CD14-positive monocyte (primary cell): ENCODE measurements around the gene B3GNT8. TPM values are rescaled to one million over a fixed set of nuclear protein-coding genes. Genes with fewer than 3 reads are reported as not detected.
"Not testable (repeated sequence)": the region's sequence is repeated elsewhere in the genome, so short reads cannot be mapped to it uniquely, and the experiment has no call there.

ENCODE experiments used
- DNase-seq, 3 donors: peaks; one replicate each; pipeline ENCODE4 v3.0.0-alpha.2; 2011 to 2022
- H2AFZ ChIP-seq: 2 replicates; pipeline ENCODE4 v1.6.0; 2012; ENCODE audit warnings: mild to moderate bottlenecking, low read depth, low read length, inconsistent platforms; ENCODE audit not compliant: insufficient read depth, poor library complexity, severe bottlenecking
- H3K27ac ChIP-seq, 2 donors: 1 replicate in 1 of 2; 2 replicates in 1 of 2; pipeline ENCODE4 v1.5.1; 2012 to 2013; ENCODE audit warnings: low read length in 2 of 2, control low read depth in 1 of 2, inconsistent platforms in 1 of 2, low read depth in 1 of 2, mild to moderate bottlenecking in 1 of 2
- H3K27me3 ChIP-seq, 2 donors: one replicate each; pipeline versions ENCODE4 v1.6.0 to v1.6.1; 2011 to 2013; ENCODE audit warnings: low read length in 2 of 2; ENCODE audit not compliant: control insufficient read depth in 2 of 2, insufficient read depth in 2 of 2
- H3K36me3 ChIP-seq, 2 donors: replicated peaks in 1 of 2; 1 replicate in 1 of 2; 2 replicates in 1 of 2; pipeline versions ENCODE4 v1.5.1 to v1.6.1; 2012 to 2013; ENCODE audit warnings: low read length in 2 of 2, control low read depth in 1 of 2, inconsistent platforms in 1 of 2, mild to moderate bottlenecking in 1 of 2; ENCODE audit not compliant: insufficient read depth in 2 of 2, control insufficient read depth in 1 of 2
- H3K4me1 ChIP-seq, 2 donors: 1 replicate in 1 of 2; 2 replicates in 1 of 2; pipeline versions ENCODE4 v1.5.1 to v1.6.1; 2012 to 2013; ENCODE audit warnings: low read length in 2 of 2, control low read depth in 1 of 2, inconsistent platforms in 1 of 2, mild to moderate bottlenecking in 1 of 2, moderate library complexity in 1 of 2; ENCODE audit not compliant: insufficient read depth in 2 of 2, control insufficient read depth in 1 of 2
- H3K4me2 ChIP-seq: replicated peaks from 2 replicates; pipeline ENCODE3; 2012; ENCODE audit warnings: low read length, moderate library complexity, mild to moderate bottlenecking; ENCODE audit not compliant: poor library complexity, severe bottlenecking; ENCODE audit errors: extremely low read depth
- H3K4me3 ChIP-seq, 3 experiments: fragments of 200-600 bp in 1 of 3; sonication (generic) in 1 of 3; replicated peaks in 1 of 3; 1 replicate in 2 of 3; 2 replicates in 1 of 3; pipeline ENCODE4 v1.5.1; 2011 to 2013; ENCODE audit warnings: low read length in 3 of 3, mild to moderate bottlenecking in 3 of 3, control low read depth in 2 of 3, low read depth in 2 of 3, inconsistent platforms in 1 of 3, moderate library complexity in 1 of 3
- H3K79me2 ChIP-seq: 2 replicates; pipeline ENCODE4 v1.6.0; 2012; ENCODE audit warnings: mild to moderate bottlenecking, control low read depth, inconsistent platforms, low read length, moderate library complexity; ENCODE audit not compliant: insufficient read depth
- H3K9ac ChIP-seq: 2 replicates; pipeline ENCODE4 v1.6.0; 2017; ENCODE audit warnings: low read length, mild to moderate bottlenecking; ENCODE audit not compliant: insufficient read depth, poor library complexity, severe bottlenecking
- H3K9me3 ChIP-seq, 2 donors: replicated peaks in 1 of 2; 1 replicate in 1 of 2; 2 replicates in 1 of 2; pipeline versions ENCODE4 v1.5.1 to v1.6.1; 2012 to 2013; ENCODE audit warnings: low read length in 2 of 2, control low read depth in 1 of 2; ENCODE audit not compliant: control insufficient read depth in 1 of 2, insufficient read depth in 1 of 2
- H4K20me1 ChIP-seq: 2 replicates; pipeline ENCODE4 v1.6.0; 2012; ENCODE audit warnings: mild to moderate bottlenecking, low read length, control low read depth, moderate library complexity; ENCODE audit not compliant: insufficient read depth
- H3K27ac Mint-ChIP-seq, 7 donors: one replicate each; pipeline ENCODE4 v1.8.0; 2020; ENCODE audit warnings: mild to moderate bottlenecking in 7 of 7, mixed read lengths in 7 of 7, moderate library complexity in 6 of 7, inconsistent platforms in 2 of 7
- H3K27me3 Mint-ChIP-seq, 3 donors: one replicate each; pipeline ENCODE4 v1.8.0; 2021 to 2022; ENCODE audit warnings: low read depth in 3 of 3, mild to moderate bottlenecking in 3 of 3, mixed read lengths in 3 of 3, moderate library complexity in 3 of 3, inconsistent platforms in 1 of 3
- H3K36me3 Mint-ChIP-seq, 2 donors: one replicate each; pipeline ENCODE4 v1.8.0; 2020; ENCODE audit warnings: mixed read lengths in 2 of 2, inconsistent platforms in 1 of 2, mild to moderate bottlenecking in 1 of 2
- H3K4me1 Mint-ChIP-seq: one replicate; pipeline ENCODE4 v1.8.0; 2020; ENCODE audit warnings: mild to moderate bottlenecking, mixed read lengths
- H3K4me3 Mint-ChIP-seq, 2 donors: one replicate each; pipeline ENCODE4 v1.8.0; 2020; ENCODE audit warnings: mild to moderate bottlenecking in 2 of 2, mixed read lengths in 2 of 2, moderate library complexity in 1 of 2
- H3K9me3 Mint-ChIP-seq, 7 donors: one replicate each; pipeline ENCODE4 v1.8.0; 2020 to 2022; ENCODE audit warnings: mixed read lengths in 7 of 7, mild to moderate bottlenecking in 6 of 7, moderate library complexity in 6 of 7, inconsistent platforms in 2 of 7
- WGBS: methylation state at CpG from one replicate; pipeline ENCODE4 v1.1.5; 2013; ENCODE audit warnings: missing lambda C conversion rate; ENCODE audit not compliant: insufficient coverage; 5-methylcytosine and 5-hydroxymethylcytosine counted together
- intact Hi-C, 2 donors: fragments of 100-400 bp; cut with micrococcal nuclease; formaldehyde crosslinking; loops; one replicate each; pipeline versions ENCODE4 v1.15.0 to v1.15.1; 2023
- polyA plus RNA-seq, 3 donors: library from polyadenylated mRNA; depleted of rRNA in 1 of 3; unstranded in 2 of 3; stranded (reverse) in 1 of 3; fragments of 300-500 nt in 2 of 3; fragments of >200 nt in 1 of 3; fragmentation: Illumina TruSeq in 2 of 3; gene quantifications; 1 replicate in 2 of 3; 2 replicates in 1 of 3; pipeline ENCODE4 v1.2.3, GENCODE V29; 2012 to 2021
- TF ChIP-seq, protein P1 (sequence below): fragments of 200-600 bp; IDR thresholded peaks from one replicate; pipeline ENCODE4 v1.8.0; 2022; ENCODE audit warnings: antibody characterized with exemption, mild to moderate bottlenecking

B3GNT8 gene
- polyA plus RNA-seq, 3 donors = 2.9 to 18.9 (median 17.4) TPM

DNA sequence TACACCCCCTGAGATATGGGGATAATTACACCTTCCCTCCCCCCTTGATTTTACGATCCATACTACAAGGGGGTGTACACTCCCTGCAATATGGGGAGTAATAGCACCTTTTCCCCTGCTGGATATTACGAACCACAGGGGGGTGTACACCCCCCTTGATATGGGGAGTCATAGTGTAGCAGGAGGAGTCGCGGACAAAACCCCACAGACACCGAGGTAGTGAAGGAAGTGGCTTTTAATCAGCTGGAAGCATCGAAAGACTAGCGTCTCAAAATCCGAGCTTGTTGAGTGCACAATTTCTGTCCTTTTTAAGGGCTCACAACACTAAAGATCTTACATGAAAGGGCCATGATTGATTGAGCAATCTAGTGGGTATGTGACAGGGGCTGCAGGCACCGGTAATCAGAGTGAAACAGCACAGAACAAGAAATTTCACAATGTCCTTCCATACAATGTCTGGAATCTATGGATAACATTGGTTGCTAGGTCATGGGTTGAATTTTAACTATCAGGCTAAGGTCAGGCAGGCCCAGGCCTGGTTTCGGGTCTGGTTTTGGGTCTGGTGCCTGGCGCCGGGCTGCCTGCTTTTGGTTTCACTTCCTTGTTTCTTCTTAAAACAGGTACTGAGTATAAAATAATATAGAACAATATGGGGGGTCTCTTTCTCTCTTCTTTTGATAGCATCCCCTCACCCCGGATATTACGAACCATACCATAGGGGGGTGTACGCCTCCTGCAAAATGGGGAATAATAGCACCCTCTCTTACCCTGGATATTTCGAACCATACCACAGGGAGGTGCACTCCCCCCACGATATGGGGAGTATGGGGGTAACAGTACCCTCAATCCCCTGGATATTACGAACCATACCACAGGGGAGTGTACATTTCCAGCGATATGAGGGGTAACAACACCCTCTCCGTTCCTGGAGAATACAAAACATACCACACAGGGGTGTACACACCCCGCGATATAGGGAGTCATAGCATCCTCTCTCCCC, 36.4 kb upstream of the B3GNT8 start:
- H3K79me2 ChIP-seq, H4K20me1 ChIP-seq, H3K36me3 ChIP-seq, H3K9me3 Mint-ChIP-seq, H3K9me3 ChIP-seq, H3K36me3 Mint-ChIP-seq, intact Hi-C loops: not testable (repeated sequence)
- H3K27ac Mint-ChIP-seq = peak overlapping the region; percentile 3 to 87 (median 79)
- peaks cover 5 to 31% (median 11%) of the 10 kb centered on the region in 3 donors for H3K27me3 Mint-ChIP-seq
- H3K27me3 ChIP-seq = peaks cover 26 to 30% of the 10 kb centered on the region in 2 donors
- H3K27ac ChIP-seq = peak overlapping the region in 1 of 2 donors; percentile 60
- H3K4me3 ChIP-seq = peak overlapping the region in 2 of 3 experiments; percentile 20 to 46
- WGBS = 60% methylated on average over 3 of the region's 22 CpGs
- H2AFZ ChIP-seq = peak overlapping the region; percentile 27
- H3K4me3 Mint-ChIP-seq = peak overlapping the region; percentile 53 to 88
- peak overlapping the region; percentile 43 for H3K4me2 ChIP-seq
- peak; percentile 34 to 46 (median 42) for DNase-seq
- H3K4me1 Mint-ChIP-seq = peaks cover 14% of the 10 kb centered on the region
- H3K4me1 ChIP-seq = peaks cover 9 to 12% of the 10 kb centered on the region in 2 donors
- H3K9ac ChIP-seq = peak overlapping the region; percentile 16

DNA sequence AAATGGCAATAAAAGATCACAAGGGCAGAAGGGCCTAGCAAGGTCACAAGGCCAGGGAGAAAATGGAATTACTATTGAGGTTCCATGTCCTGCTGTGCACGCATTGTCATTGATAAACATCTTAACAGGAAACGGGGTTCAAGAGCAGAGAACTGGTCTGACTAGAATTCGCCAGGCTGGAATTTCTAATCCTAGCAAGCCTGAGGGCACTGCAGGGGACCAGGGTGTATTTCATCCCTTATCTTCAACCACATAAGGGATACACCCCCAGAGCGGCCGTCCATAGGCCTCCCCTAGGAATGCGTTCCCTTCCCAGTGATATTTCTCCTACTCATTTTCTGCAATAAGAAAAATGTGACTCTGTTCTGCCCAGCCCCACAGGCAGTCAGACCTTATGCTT, 35.3 kb upstream of the B3GNT8 start:
- 83% methylated on average over 6 of the region's 6 CpGs for WGBS
- no peak for DNase-seq
- Mint-ChIP-seq H3K36me3 (no peaks in the 10 kb centered on the region), H3K4me3 (no peak overlapping the region), H3K27me3 (peaks cover 9 to 35% (median 14%) of the 10 kb centered on the region in 3 donors), H3K4me1 (peaks cover 14% of the 10 kb centered on the region), H3K9me3 (peaks cover 0 to 4% (median 0%) of the 10 kb centered on the region in 7 donors), H3K27ac (no peak overlapping the region)
- peaks cover 9 to 12% of the 10 kb centered on the region in 2 donors for H3K4me1 ChIP-seq
- H3K4me2 ChIP-seq = no peak overlapping the region
- H4K20me1 ChIP-seq = no peaks in the 10 kb centered on the region
- no peak overlapping the region for H3K27ac ChIP-seq
- H3K9me3 ChIP-seq = no peaks in the 10 kb centered on the region
- H3K27me3 ChIP-seq = peaks cover 21 to 23% of the 10 kb centered on the region in 2 donors
- no peak overlapping the region for H3K4me3 ChIP-seq
- no peaks in the 10 kb centered on the region for H3K79me2 ChIP-seq
- intact Hi-C loops = no loop called here
- TF ChIP-seq, protein P1, sequence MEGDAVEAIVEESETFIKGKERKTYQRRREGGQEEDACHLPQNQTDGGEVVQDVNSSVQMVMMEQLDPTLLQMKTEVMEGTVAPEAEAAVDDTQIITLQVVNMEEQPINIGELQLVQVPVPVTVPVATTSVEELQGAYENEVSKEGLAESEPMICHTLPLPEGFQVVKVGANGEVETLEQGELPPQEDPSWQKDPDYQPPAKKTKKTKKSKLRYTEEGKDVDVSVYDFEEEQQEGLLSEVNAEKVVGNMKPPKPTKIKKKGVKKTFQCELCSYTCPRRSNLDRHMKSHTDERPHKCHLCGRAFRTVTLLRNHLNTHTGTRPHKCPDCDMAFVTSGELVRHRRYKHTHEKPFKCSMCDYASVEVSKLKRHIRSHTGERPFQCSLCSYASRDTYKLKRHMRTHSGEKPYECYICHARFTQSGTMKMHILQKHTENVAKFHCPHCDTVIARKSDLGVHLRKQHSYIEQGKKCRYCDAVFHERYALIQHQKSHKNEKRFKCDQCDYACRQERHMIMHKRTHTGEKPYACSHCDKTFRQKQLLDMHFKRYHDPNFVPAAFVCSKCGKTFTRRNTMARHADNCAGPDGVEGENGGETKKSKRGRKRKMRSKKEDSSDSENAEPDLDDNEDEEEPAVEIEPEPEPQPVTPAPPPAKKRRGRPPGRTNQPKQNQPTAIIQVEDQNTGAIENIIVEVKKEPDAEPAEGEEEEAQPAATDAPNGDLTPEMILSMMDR = no peak
- no peaks in the 10 kb centered on the region for H3K36me3 ChIP-seq
- no peak overlapping the region for H2AFZ ChIP-seq
- H3K9ac ChIP-seq = no peak overlapping the region
